ENCODE measurements around the gene MAP3K8. TPM values are rescaled to one million over a fixed set of nuclear protein-coding genes. Genes with fewer than 3 reads are reported as not detected.

Gene MAP3K8
- total and polyA plus RNA-seq, 2 donors (not counting 1 experiment from before 2014, with no cell fraction given), result 97.0 to 99.2 TPM

- H3K27ac Mint-ChIP-seq, result no peak overlapping the region
- H2AFZ ChIP-seq (ENCODE audit: insufficient read depth, low read depth, low read length, poor library complexity, severe bottlenecking), result no peak overlapping the region
- H3K4me3 Mint-ChIP-seq, result no peak overlapping the region
- H3K9me3 Mint-ChIP-seq (ENCODE audit: insufficient read depth), result no peaks in the 10 kb centered on the region
- no peak for TF ChIP-seq CTCF (IDR thresholded peaks at IDR 0.05)
- TF ChIP-seq EZH2 (IDR thresholded peaks at IDR 0.05; ENCODE audit: borderline replicate concordance, insufficient read depth, low read depth, low read length, poor library complexity, severe bottlenecking), result no peak
- ChIA-PET POLR2A (no interaction called here), CTCF (interaction anchor here (0.5 to 9.7 kb wide), 5 partner anchors 15 to 596 kb away, joined by 3 to 258 read pairs (median 7); no protein-coding TSS in a partner anchor)
- peaks cover 4 to 5% of the 10 kb centered on the region in 2 donors for H3K4me1 ChIP-seq (ENCODE audit: control insufficient read depth in 2 of 2, insufficient read depth in 2 of 2, low read length in 2 of 2)
- H3K9me3 ChIP-seq (ENCODE audit: control extremely low read depth in 1 of 3, control insufficient read depth in 2 of 3, insufficient read depth in 1 of 3, low read length in 2 of 3), result no peaks in the 10 kb centered on the region
- no peak overlapping the region for H3K4me3 ChIP-seq (ENCODE audit: control extremely low read depth in 1 of 5, extremely low read depth in 1 of 5, insufficient read depth in 1 of 5, low read depth in 2 of 5, low read length in 4 of 5)
- H3K27me3 Mint-ChIP-seq, result peaks cover 17% of the 10 kb centered on the region
- DNase-seq, result no peak
- no peaks in the 10 kb centered on the region for H4K20me1 ChIP-seq (ENCODE audit: control insufficient read depth, insufficient read depth, low read length, poor library complexity, severe bottlenecking)
- H3K27me3 ChIP-seq (replicated peaks in 1 of 4; ENCODE audit: control extremely low read depth in 1 of 4, control insufficient read depth in 3 of 4, insufficient read depth in 4 of 4, low read length in 3 of 4), result no peaks in the 10 kb centered on the region
- peaks cover 3% of the 10 kb centered on the region for H3K4me1 Mint-ChIP-seq
- no peak for ATAC-seq (ENCODE audit: low read depth)
- H3K27ac ChIP-seq (ENCODE audit: low read length in 2 of 2), result no peak overlapping the region
- intact Hi-C loops (cut with micrococcal nuclease), result no loop called here
- no peaks in the 10 kb centered on the region for H3K79me2 ChIP-seq (ENCODE audit: control insufficient read depth, insufficient read depth, low read length)
- WGBS (ENCODE audit: insufficient coverage), result no CpG with 5 or more reads among the region's 3 CpGs
- H3K4me2 ChIP-seq (replicated peaks; ENCODE audit: low read depth, low read length, poor library complexity, severe bottlenecking), result no peak overlapping the region
- H3K9ac ChIP-seq (ENCODE audit: low read length), result no peak overlapping the region
- H3K36me3 ChIP-seq (replicated peaks in 1 of 2; ENCODE audit: control extremely low read depth in 1 of 2, control insufficient read depth in 1 of 2, extremely low read depth in 1 of 2, insufficient read depth in 2 of 2, low read length in 1 of 2), result no peaks in the 10 kb centered on the region
Observed at GRCh38 chr10:30396293-30396692, 37.7 kb upstream of the MAP3K8 start.

GRCh38 chr10:30396698-30397097, 37.3 kb upstream of the MAP3K8 start:
- Histone ChIP-seq H3K4me2 (replicated peaks; ENCODE audit: low read depth, low read length, poor library complexity, severe bottlenecking) (no peak overlapping the region), H3K27ac (ENCODE audit: low read length in 2 of 2) (no peak overlapping the region), H3K27me3 (replicated peaks in 1 of 4; ENCODE audit: control extremely low read depth in 1 of 4, control insufficient read depth in 3 of 4, insufficient read depth in 4 of 4, low read length in 3 of 4) (no peaks in the 10 kb centered on the region), H3K4me1 (ENCODE audit: control insufficient read depth in 2 of 2, insufficient read depth in 2 of 2, low read length in 2 of 2) (peaks cover 4 to 5% of the 10 kb centered on the region in 2 donors), H3K9ac (ENCODE audit: low read length) (no peak overlapping the region), H3K4me3 (ENCODE audit: control extremely low read depth in 1 of 5, extremely low read depth in 1 of 5, insufficient read depth in 1 of 5, low read depth in 2 of 5, low read length in 4 of 5) (no peak overlapping the region), H2AFZ (ENCODE audit: insufficient read depth, low read depth, low read length, poor library complexity, severe bottlenecking) (no peak overlapping the region), H4K20me1 (ENCODE audit: control insufficient read depth, insufficient read depth, low read length, poor library complexity, severe bottlenecking) (no peaks in the 10 kb centered on the region), H3K36me3 (replicated peaks in 1 of 2; ENCODE audit: control extremely low read depth in 1 of 2, control insufficient read depth in 1 of 2, extremely low read depth in 1 of 2, insufficient read depth in 2 of 2, low read length in 1 of 2) (no peaks in the 10 kb centered on the region), H3K9me3 (ENCODE audit: control extremely low read depth in 1 of 3, control insufficient read depth in 2 of 3, insufficient read depth in 1 of 3, low read length in 2 of 3) (no peaks in the 10 kb centered on the region), H3K79me2 (ENCODE audit: control insufficient read depth, insufficient read depth, low read length) (no peaks in the 10 kb centered on the region)
- H3K4me3 Mint-ChIP-seq, result no peak overlapping the region
- ATAC-seq (ENCODE audit: low read depth) (no peak), DNase-seq (no peak)
- intact Hi-C loops (cut with micrococcal nuclease), result no loop called here
- POLR2A ChIA-PET, result no interaction called here
- no peak for TF ChIP-seq CTCF (IDR thresholded peaks at IDR 0.05)
- no peak for TF ChIP-seq EZH2 (IDR thresholded peaks at IDR 0.05; ENCODE audit: borderline replicate concordance, insufficient read depth, low read depth, low read length, poor library complexity, severe bottlenecking)
- 81% methylated on average over 2 of the region's 2 CpGs for WGBS (ENCODE audit: insufficient coverage)
- peaks cover 3% of the 10 kb centered on the region for H3K4me1 Mint-ChIP-seq
- CTCF ChIA-PET, result interaction anchor here (1.7 to 9.7 kb wide), 3 partner anchors 136 to 195 kb away, joined by 7 to 258 read pairs (median 52); no protein-coding TSS in a partner anchor
- H3K27me3 Mint-ChIP-seq, result peaks cover 17% of the 10 kb centered on the region
- H3K27ac Mint-ChIP-seq, result no peak overlapping the region
- H3K9me3 Mint-ChIP-seq (ENCODE audit: insufficient read depth), result no peaks in the 10 kb centered on the region

All from B cell (primary cell).